Measurements from ENCODE around the gene SMARCD1.

The SMARCD1 gene

GRCh38 chr12:50084775-50085614 is at the start of gene SMARCD1:
Gene SMARCD1 (plus strand): TSS chr12:50085342. CDS start chr12:50085370, 28 bp downstream.
- peak; percentile 88 for DNase-seq (ENCODE audit: low read depth)

GRCh38 chr12:50038336-50038735 is 46.8 kb upstream of the SMARCD1 start:
- no peak for DNase-seq (ENCODE audit: low read depth)

- DNase-seq (ENCODE audit: low read depth) = peak; percentile 88
Observed at GRCh38 chr12:50039151-50039835, 45.8 kb upstream of the SMARCD1 start.

- DNase-seq (ENCODE audit: low read depth) = no peak
Observed at GRCh38 chr12:50040657-50041056, 44.5 kb upstream of the SMARCD1 start.

- no peak for DNase-seq (ENCODE audit: low read depth)
Observed at GRCh38 chr12:50041062-50041860, 43.9 kb upstream of the SMARCD1 start.

GRCh38 chr12:50041962-50042361 is 43.2 kb upstream of the SMARCD1 start:
- DNase-seq (ENCODE audit: low read depth) = no peak

GRCh38 chr12:50042693-50043092 is 42.4 kb upstream of the SMARCD1 start:
- no peak for DNase-seq (ENCODE audit: low read depth)

GRCh38 chr12:50043308-50043707 is 41.8 kb upstream of the SMARCD1 start:
- DNase-seq (ENCODE audit: low read depth) = no peak

- DNase-seq (ENCODE audit: low read depth) = no peak
Observed at GRCh38 chr12:50043854-50044253, 41.3 kb upstream of the SMARCD1 start.

- DNase-seq (ENCODE audit: low read depth) = no peak
Observed at GRCh38 chr12:50047693-50048250, 37.4 kb upstream of the SMARCD1 start.

- peak; percentile 27 for DNase-seq (ENCODE audit: low read depth)
Observed at GRCh38 chr12:50049254-50050118, 35.7 kb upstream of the SMARCD1 start.

- DNase-seq (ENCODE audit: low read depth) = no peak
Observed at GRCh38 chr12:50050119-50050385, 35.1 kb upstream of the SMARCD1 start.

GRCh38 chr12:50050410-50051098 is 34.6 kb upstream of the SMARCD1 start:
- DNase-seq (ENCODE audit: low read depth) = peak; percentile 97

- DNase-seq (ENCODE audit: low read depth) = no peak
Observed at GRCh38 chr12:50051101-50051806, 33.9 kb upstream of the SMARCD1 start.

GRCh38 chr12:50052544-50052943 is 32.6 kb upstream of the SMARCD1 start:
- no peak for DNase-seq (ENCODE audit: low read depth)

GRCh38 chr12:50052964-50053363 is 32.2 kb upstream of the SMARCD1 start:
- no peak for DNase-seq (ENCODE audit: low read depth)

- DNase-seq (ENCODE audit: low read depth) = no peak
Observed at GRCh38 chr12:50053583-50053982, 31.6 kb upstream of the SMARCD1 start.

- DNase-seq (ENCODE audit: low read depth) = peak; percentile 38
Observed at GRCh38 chr12:50055831-50056638, 29.1 kb upstream of the SMARCD1 start.

GRCh38 chr12:50056639-50056976 is 28.5 kb upstream of the SMARCD1 start:
- no peak for DNase-seq (ENCODE audit: low read depth)
